ENCODE results near the gene CHTF18.
"Not testable (repeated sequence)": the region's sequence is repeated elsewhere in the genome, so short reads cannot be mapped to it uniquely, and the experiment has no call there.

Gene CHTF18

GRCh38 chr16:751152-752006 lies 37.0 kb upstream of the CHTF18 start:
- H3K4me1 Mint-ChIP-seq (ENCODE audit: low read depth) = no peaks in the 10 kb centered on the region
- H3K27ac Mint-ChIP-seq = no peak overlapping the region
- no peaks in the 10 kb centered on the region for H3K36me3 Mint-ChIP-seq (ENCODE audit: low read depth)
- no peak overlapping the region for H3K4me3 Mint-ChIP-seq
- no peaks in the 10 kb centered on the region for H3K9me3 Mint-ChIP-seq
- H3K27me3 Mint-ChIP-seq (ENCODE audit: low read depth) = peaks cover 1% of the 10 kb centered on the region

DNA sequence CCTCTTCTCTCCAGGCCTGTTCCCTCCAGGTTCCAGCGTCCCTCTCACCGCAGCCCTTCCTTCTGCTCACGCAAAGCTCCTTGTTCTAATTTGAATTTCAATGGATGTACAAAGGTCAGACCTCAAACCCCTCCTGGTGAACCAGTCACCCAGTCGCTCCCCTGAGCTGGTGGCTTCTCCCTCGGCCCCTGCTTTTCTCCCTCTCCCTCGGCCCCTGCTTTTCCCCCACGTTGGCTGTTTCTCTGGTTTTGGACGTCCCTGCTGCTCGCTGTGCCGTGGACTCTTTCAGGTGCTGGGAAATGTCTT lies 36.5 kb upstream of the CHTF18 start:
- Mint-ChIP-seq H3K4me3 (no peak overlapping the region), H3K27ac (no peak overlapping the region), H3K9me3 (no peaks in the 10 kb centered on the region), H3K4me1 (ENCODE audit: low read depth) (no peaks in the 10 kb centered on the region), H3K36me3 (ENCODE audit: low read depth) (no peaks in the 10 kb centered on the region), H3K27me3 (ENCODE audit: low read depth) (peaks cover 4% of the 10 kb centered on the region)

GRCh38 chr16:754121-754607 lies 34.3 kb upstream of the CHTF18 start:
- not testable (repeated sequence) for H3K27ac Mint-ChIP-seq; H3K4me3 Mint-ChIP-seq; H3K4me1 Mint-ChIP-seq (ENCODE audit: low read depth); H3K9me3 Mint-ChIP-seq; H3K36me3 Mint-ChIP-seq (ENCODE audit: low read depth)
- peaks cover 10% of the 10 kb centered on the region for H3K27me3 Mint-ChIP-seq (ENCODE audit: low read depth)

- no peaks in the 10 kb centered on the region for H3K36me3 Mint-ChIP-seq (ENCODE audit: low read depth)
- H3K27me3 Mint-ChIP-seq (ENCODE audit: low read depth) = peaks cover 10% of the 10 kb centered on the region
- no peaks in the 10 kb centered on the region for H3K4me1 Mint-ChIP-seq (ENCODE audit: low read depth)
- H3K27ac Mint-ChIP-seq = no peak overlapping the region
- no peak overlapping the region for H3K4me3 Mint-ChIP-seq
- H3K9me3 Mint-ChIP-seq = no peaks in the 10 kb centered on the region
These were observed 33.8 kb upstream of the CHTF18 start for GRCh38 chr16:754656-755055.

DNA sequence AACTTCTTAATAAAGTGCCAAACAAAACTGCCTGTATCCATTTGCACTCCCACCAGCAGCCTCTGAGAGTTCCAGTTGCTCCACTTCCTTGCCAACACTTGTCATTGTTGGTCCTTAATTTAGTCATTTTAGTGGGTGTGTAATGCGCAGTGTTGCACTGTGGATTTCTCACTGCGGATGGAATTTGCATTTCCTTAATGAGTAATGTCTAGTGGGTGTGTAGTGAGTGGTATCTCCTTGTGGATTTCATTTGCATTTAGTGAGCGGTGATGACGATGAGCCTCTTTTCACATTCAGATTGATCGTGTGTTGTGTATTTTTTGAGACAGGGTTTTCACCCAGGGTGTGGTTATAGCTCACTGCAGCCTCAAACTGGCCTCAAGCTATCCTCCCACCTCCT lies 32.0 kb upstream of the CHTF18 start:
- Mint-ChIP-seq H3K9me3 (no peaks in the 10 kb centered on the region), H3K27me3 (ENCODE audit: low read depth) (peaks cover 10% of the 10 kb centered on the region), H3K36me3 (ENCODE audit: low read depth) (no peaks in the 10 kb centered on the region), H3K4me3 (no peak overlapping the region), H3K27ac (no peak overlapping the region), H3K4me1 (ENCODE audit: low read depth) (no peaks in the 10 kb centered on the region)

DNA sequence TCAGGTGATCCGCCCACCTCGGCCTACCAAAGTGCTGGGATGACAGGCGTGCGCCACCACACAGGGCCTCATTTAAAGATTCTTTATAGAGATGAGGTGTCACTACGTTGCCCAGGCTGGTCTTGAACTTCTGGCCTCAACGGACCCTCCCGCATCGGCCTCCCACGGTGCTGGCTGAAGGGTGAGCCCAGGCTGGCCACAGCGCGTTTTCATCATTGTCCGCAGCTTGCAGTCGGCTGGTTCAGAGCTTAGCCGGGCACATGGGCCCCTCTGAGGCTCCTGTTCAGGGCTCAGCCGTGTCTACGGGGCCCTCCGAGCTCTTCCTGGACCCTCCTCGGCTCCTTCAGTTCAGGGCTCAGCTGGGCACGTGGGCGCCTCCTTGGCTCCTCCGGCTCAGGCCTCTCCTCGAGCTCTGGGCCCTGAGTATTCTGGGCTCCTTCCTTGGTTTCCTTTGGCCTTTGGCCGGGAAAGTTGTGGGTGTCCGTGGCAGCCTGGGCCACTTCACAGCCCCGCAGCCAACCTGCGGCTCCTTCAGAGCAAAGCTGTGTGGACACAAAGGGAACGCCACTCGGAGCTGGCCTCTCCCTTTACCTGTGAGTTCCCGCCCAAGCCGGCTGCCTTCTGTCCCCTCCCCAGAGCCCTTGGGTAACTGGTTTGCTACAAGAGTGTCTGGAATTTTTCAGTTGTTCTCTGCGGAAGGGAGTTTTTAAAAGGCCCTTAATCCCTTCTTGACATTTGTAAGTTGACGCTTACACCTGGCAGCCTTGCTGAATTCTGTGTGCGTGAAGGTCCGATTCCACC lies 29.1 kb upstream of the CHTF18 start:
- Mint-ChIP-seq H3K4me3 (no peak overlapping the region), H3K36me3 (ENCODE audit: low read depth) (no peaks in the 10 kb centered on the region), H3K4me1 (ENCODE audit: low read depth) (no peaks in the 10 kb centered on the region), H3K9me3 (no peaks in the 10 kb centered on the region), H3K27ac (no peak overlapping the region), H3K27me3 (ENCODE audit: low read depth) (peaks cover 10% of the 10 kb centered on the region)

DNA sequence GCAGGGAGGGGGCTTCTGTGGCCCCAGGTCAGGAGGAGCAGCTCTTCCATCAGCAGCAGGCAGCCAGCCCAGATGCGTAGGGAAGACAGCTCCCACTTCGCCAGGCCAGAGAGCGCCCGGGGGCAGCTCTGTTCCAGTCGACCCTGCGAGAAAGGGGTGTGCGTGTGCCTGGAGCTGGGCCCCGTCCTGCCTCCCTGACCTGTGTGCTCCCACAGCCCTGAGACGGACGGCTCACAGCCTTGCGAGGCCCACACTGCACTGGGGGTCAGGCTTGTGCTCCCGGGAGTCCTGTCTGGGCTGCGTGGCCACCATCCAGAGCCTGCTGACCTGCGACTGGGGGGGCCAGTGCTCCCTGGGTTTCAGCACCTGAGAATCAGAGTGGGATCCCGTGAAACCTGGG lies 28.4 kb upstream of the CHTF18 start:
- Mint-ChIP-seq H3K9me3 (no peaks in the 10 kb centered on the region), H3K27ac (no peak overlapping the region)

DNA sequence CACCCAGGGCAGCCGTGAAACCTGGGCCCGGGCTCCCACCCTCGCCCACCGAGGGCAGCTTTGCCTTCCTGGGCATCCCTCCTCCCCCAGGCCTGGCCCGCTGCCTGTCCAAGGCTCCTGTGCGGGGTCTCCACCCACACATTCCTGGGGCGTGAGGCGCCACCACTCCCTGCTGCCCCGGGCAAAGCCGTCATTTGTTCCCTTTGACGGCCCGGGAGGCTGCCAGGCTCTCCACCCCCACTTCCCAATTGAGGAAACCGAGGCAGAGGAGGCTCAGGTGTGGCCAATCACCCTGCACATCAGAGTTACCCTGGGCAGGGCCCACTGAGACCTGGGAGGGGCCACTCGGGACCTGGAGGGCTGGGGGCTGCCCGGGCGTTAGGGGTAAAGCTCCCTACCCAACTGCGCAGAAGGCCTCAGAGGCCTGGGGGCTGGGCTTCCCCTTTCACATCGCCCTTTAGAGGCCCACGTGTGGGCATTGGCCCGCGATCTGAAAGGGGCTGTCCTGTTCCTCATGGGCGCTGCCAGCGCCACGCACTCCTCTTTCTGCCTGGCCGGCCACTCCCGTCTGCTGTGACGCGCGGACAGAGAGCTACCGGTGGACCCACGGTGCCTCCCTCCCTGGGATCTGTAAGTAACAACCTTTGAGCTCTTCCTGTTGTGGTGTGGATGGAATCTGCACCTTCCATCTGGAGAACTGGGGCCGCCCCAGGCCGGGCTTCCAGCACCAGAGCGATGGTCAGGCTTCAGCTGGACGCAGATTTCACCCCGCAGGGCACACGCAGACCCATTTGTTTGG lies 27.7 kb upstream of the CHTF18 start, which contains the start of gene MSLN:
TSS of gene MSLN (plus strand) at position 190 of the 799 bp plus-strand sequence. CDS start 1,947 bp downstream, outside the sequence.
- H3K36me3 Mint-ChIP-seq (ENCODE audit: low read depth) = no peaks in the 10 kb centered on the region
- no peak within 1 kb of the TSS for H3K27ac Mint-ChIP-seq
- no peaks in the 10 kb centered on the region for H3K9me3 Mint-ChIP-seq
- H3K27me3 Mint-ChIP-seq (ENCODE audit: low read depth) = peaks cover 10% of the 10 kb centered on the region
- H3K4me3 Mint-ChIP-seq = no peak within 1 kb of the TSS
- no peaks in the 10 kb centered on the region for H3K4me1 Mint-ChIP-seq (ENCODE audit: low read depth)

More for the DNA sequence above, 28.4 kb upstream of the CHTF18 start:
- Mint-ChIP-seq H3K4me1 (ENCODE audit: low read depth) (no peaks in the 10 kb centered on the region), H3K36me3 (ENCODE audit: low read depth) (no peaks in the 10 kb centered on the region), H3K4me3 (no peak overlapping the region), H3K27me3 (ENCODE audit: low read depth) (peaks cover 10% of the 10 kb centered on the region)

GRCh38 chr16:761625-762513 lies 26.6 kb upstream of the CHTF18 start:
- H3K27me3 Mint-ChIP-seq (ENCODE audit: low read depth) = peaks cover 6% of the 10 kb centered on the region
- H3K4me3 Mint-ChIP-seq = no peak overlapping the region
- no peaks in the 10 kb centered on the region for H3K4me1 Mint-ChIP-seq (ENCODE audit: low read depth)
- H3K36me3 Mint-ChIP-seq (ENCODE audit: low read depth) = no peaks in the 10 kb centered on the region
- H3K27ac Mint-ChIP-seq = no peak overlapping the region
- H3K9me3 Mint-ChIP-seq = no peaks in the 10 kb centered on the region

GRCh38 chr16:762595-763268 lies 25.7 kb upstream of the CHTF18 start:
- Mint-ChIP-seq H3K27ac (no peak overlapping the region), H3K36me3 (ENCODE audit: low read depth) (no peaks in the 10 kb centered on the region), H3K4me3 (no peak overlapping the region), H3K27me3 (ENCODE audit: low read depth) (peaks cover 3% of the 10 kb centered on the region), H3K4me1 (ENCODE audit: low read depth) (no peaks in the 10 kb centered on the region), H3K9me3 (no peaks in the 10 kb centered on the region)

DNA sequence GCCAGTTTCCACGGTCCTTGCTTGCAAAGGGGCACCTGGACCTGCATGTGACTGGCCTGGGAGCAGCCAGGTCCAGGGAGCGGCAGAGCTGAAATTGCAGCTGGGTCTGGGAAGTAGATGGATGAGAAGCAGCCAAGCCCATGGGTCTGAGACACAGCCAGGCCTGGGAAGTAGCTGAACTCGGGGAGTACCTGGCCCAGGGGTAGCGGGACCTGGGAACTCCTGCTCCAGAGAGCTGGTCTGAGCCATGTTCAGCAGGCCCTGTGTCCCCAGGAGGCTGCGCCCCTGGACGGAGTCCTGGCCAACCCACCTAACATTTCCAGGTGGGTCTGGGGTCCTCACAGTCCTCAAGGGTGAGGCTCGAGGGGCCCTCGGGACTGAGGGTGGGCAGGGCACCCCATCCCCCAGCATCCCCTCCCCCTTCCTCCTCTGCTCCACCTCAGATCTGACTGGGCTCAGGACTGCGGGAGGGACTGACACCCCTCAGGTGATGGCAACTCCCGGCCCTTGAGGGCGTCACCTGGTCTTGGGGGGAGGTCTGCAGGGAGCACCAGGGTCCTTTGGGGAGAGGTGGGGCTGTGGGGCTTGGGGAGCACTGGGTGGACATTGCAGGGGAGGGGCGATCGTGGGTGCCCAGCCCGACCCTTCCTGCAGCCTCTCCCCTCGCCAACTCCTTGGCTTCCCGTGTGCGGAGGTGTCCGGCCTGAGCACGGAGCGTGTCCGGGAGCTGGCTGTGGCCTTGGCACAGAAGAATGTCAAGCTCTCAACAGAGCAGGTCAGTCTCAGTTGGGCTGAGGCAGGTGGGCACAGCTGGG lies 24.8 kb upstream of the CHTF18 start:
- Mint-ChIP-seq H3K36me3 (ENCODE audit: low read depth) (no peaks in the 10 kb centered on the region), H3K9me3 (no peaks in the 10 kb centered on the region), H3K4me3 (no peak overlapping the region), H3K4me1 (ENCODE audit: low read depth) (no peaks in the 10 kb centered on the region), H3K27me3 (ENCODE audit: low read depth) (no peaks in the 10 kb centered on the region), H3K27ac (no peak overlapping the region)

GRCh38 chr16:764184-764750 lies 24.2 kb upstream of the CHTF18 start:
- no peaks in the 10 kb centered on the region for H3K9me3 Mint-ChIP-seq
- no peaks in the 10 kb centered on the region for H3K27me3 Mint-ChIP-seq (ENCODE audit: low read depth)
- no peaks in the 10 kb centered on the region for H3K4me1 Mint-ChIP-seq (ENCODE audit: low read depth)
- no peak overlapping the region for H3K27ac Mint-ChIP-seq
- H3K4me3 Mint-ChIP-seq = no peak overlapping the region
- no peaks in the 10 kb centered on the region for H3K36me3 Mint-ChIP-seq (ENCODE audit: low read depth)
